CD4-positive, alpha-beta T cell (primary cell): ENCODE measurements around the gene SKP1. TPM values are rescaled to one million over a fixed set of nuclear protein-coding genes. Genes with fewer than 3 reads are reported as not detected.

ENCODE experiments used
- ATAC-seq: fragments of 200-7000 bp; cut with Tn5 transposase; one replicate; pipeline ENCODE4 v1.10.0; 2022; ENCODE audit warnings: mild to moderate bottlenecking; ENCODE audit not compliant: poor library complexity
- CTCF ChIA-PET: fragments of 350-600 bp; sonication (Branson Sonifier 250); formaldehyde crosslinking; loops from one replicate; lab custom pipeline; 2021; ENCODE audit warnings: antibody characterized with exemption, inconsistent platforms; lab: Charles Lee
- POLR2A ChIA-PET: fragments of 350-600 bp; sonication (Branson Sonifier 250); formaldehyde crosslinking; loops from one replicate; lab custom pipeline; 2021; ENCODE audit warnings: antibody characterized with exemption, inconsistent platforms; lab: Charles Lee
- DNase-seq, 14 experiments: peaks; one replicate each; pipeline ENCODE4 v3.0.0-alpha.2; 2013 to 2020; ENCODE audit warnings: mixed read lengths in 2 of 14
- H3K27ac ChIP-seq, 2 donors: one replicate each; pipeline versions ENCODE4 v1.5.1 to v1.7.0; 2013; ENCODE audit warnings: low read length in 2 of 2, low read depth in 1 of 2, mild to moderate bottlenecking in 1 of 2
- H3K27me3 ChIP-seq, 2 experiments: 1 replicate in 1 of 2; 2 replicates in 1 of 2; pipeline versions ENCODE4 v1.6.1 to v1.7.0; 2013; ENCODE audit warnings: low read length in 2 of 2, control low read depth in 1 of 2, mild to moderate bottlenecking in 1 of 2, moderate library complexity in 1 of 2; ENCODE audit not compliant: insufficient read depth in 2 of 2, control insufficient read depth in 1 of 2
- H3K36me3 ChIP-seq: one replicate; pipeline ENCODE4 v1.6.1; 2013; ENCODE audit warnings: low read length, control low read depth; ENCODE audit not compliant: insufficient read depth
- H3K4me1 ChIP-seq: one replicate; pipeline ENCODE4 v1.6.1; 2013; ENCODE audit warnings: low read length, control low read depth; ENCODE audit not compliant: insufficient read depth
- H3K4me3 ChIP-seq: one replicate; pipeline ENCODE4 v1.5.1; 2013; ENCODE audit warnings: mild to moderate bottlenecking, low read length, moderate library complexity
- H3K9me3 ChIP-seq, 2 experiments: 1 replicate in 1 of 2; 2 replicates in 1 of 2; pipeline versions ENCODE4 v1.6.1 to v1.7.0; 2013; ENCODE audit warnings: low read length in 2 of 2, mild to moderate bottlenecking in 2 of 2, control low read depth in 1 of 2, moderate library complexity in 1 of 2; ENCODE audit not compliant: control insufficient read depth in 1 of 2, insufficient read depth in 1 of 2
- H3K27ac Mint-ChIP-seq: one replicate; pipeline ENCODE4 v1.8.0; 2020; ENCODE audit warnings: mixed read lengths
- H3K27me3 Mint-ChIP-seq: one replicate; pipeline ENCODE4 v1.8.0; 2021; ENCODE audit warnings: mixed read lengths
- H3K36me3 Mint-ChIP-seq: one replicate; pipeline ENCODE4 v1.8.0; 2021; ENCODE audit warnings: low read depth, mixed read lengths
- H3K4me1 Mint-ChIP-seq: one replicate; pipeline ENCODE4 v1.8.0; 2021; ENCODE audit warnings: low read depth, mixed read lengths
- H3K4me3 Mint-ChIP-seq: one replicate; pipeline ENCODE4 v1.8.0; 2020; ENCODE audit warnings: mild to moderate bottlenecking, mixed read lengths
- H3K9me3 Mint-ChIP-seq: one replicate; pipeline ENCODE4 v1.8.0; 2020; ENCODE audit warnings: mixed read lengths
- CTCF ChIP-seq: fragments of 200-600 bp; IDR thresholded peaks from one replicate; pipeline ENCODE4 v1.8.0; 2022; ENCODE audit warnings: antibody characterized with exemption, mild to moderate bottlenecking
- intact Hi-C, 2 experiments: fragments of 100-400 bp; cut with DNase I in 1 of 2; cut with micrococcal nuclease in 1 of 2; formaldehyde crosslinking; loops; one replicate each; pipeline versions ENCODE4 v1.15.1 to v1.9.0; 2023 to 2025; cut with DNase I, micrococcal nuclease
- polyA plus RNA-seq, 2 donors: library from polyadenylated mRNA; unstranded; fragments of 120-200 nt; gene quantifications; one replicate each; pipeline ENCODE4 v1.2.1, GENCODE V29; 2013
- total RNA-seq, 174 experiments: library from RNA in 2 of 174; stranded (reverse) in 2 of 174; gene quantifications; one replicate each; pipeline ENCODE4 v1.2.3 and lab custom pipeline; 2021 to 2026

Gene SKP1
- total RNA-seq: 100 to 1,000 TPM; 303 to 314 TPM
- polyA plus RNA-seq (2013, experiment 1 of 2): 437 TPM
- 350 TPM for polyA plus RNA-seq (2013, experiment 2 of 2)
- total RNA-seq (lab: John Stamatoyannopoulos, UW): 13.3 to 279 (median 56.3) reads per million in 172 experiments

- POLR2A ChIA-PET: interaction anchor here (0.5 to 10.9 kb wide), 49 partner anchors 8 to 729 kb away, joined by 3 to 142 read pairs (median 5); partner anchors contain the start of genes CDKN2AIPNL, JADE2, PCBD2 and PPP2CA
Measured at GRCh38 chr5:134176511-134177368, at the start of gene SKP1. SKP1 (minus strand) TSS chr5:134176950; CDS start chr5:134174022, 2,928 bp downstream.

GRCh38 chr5:134225780-134226440 lies 49.2 kb upstream of the SKP1 start, which contains the start of gene PPP2CA:
PPP2CA (minus strand) TSS chr5:134226073; CDS start chr5:134225861, 212 bp downstream.
- Histone ChIP-seq H3K4me3 (peak within 1 kb of the TSS; percentile 75), H3K36me3 (peaks cover 13% of the 10 kb centered on the region), H3K9me3 (no peaks in the 10 kb centered on the region), H3K4me1 (peaks cover 23% of the 10 kb centered on the region), H3K27me3 (no peaks in the 10 kb centered on the region), H3K27ac (peak within 1 kb of the TSS; percentile 100)
- Mint-ChIP-seq H3K27me3 (no peaks in the 10 kb centered on the region), H3K4me3 (peak within 1 kb of the TSS; percentile 99), H3K36me3 (peaks cover 55% of the 10 kb centered on the region), H3K9me3 (no peaks in the 10 kb centered on the region), H3K4me1 (peaks cover 64% of the 10 kb centered on the region), H3K27ac (peak within 1 kb of the TSS; percentile 100)
- TF ChIP-seq CTCF: no peak
- CTCF ChIA-PET: interaction anchor here (1.0 to 1.5 kb wide), 5 partner anchors 43 to 361 kb away, joined by 3 to 8 read pairs (median 4); no protein-coding TSS in a partner anchor
- DNase-seq (peak; percentile 98 to 100 (median 99)), ATAC-seq (peak; percentile 76)
- POLR2A ChIA-PET: interaction anchor here (0.7 to 4.9 kb wide), 52 partner anchors 9 to 1669 kb away, joined by 3 to 112 read pairs (median 5); partner anchors contain the start of genes C5orf15, C5orf24, CAMLG and CDKL3
- intact Hi-C loops: loop anchor here (1.0 to 10.0 kb wide), 15 partner anchors 49 to 1731 kb away; partner anchors contain the start of genes SKP1 (in 2 of the 2), C5orf24 (in 1 of the 2), CAMLG (in 1 of the 2) and CDKL3 (in 1 of the 2)

More at GRCh38 chr5:134176511-134177368, at the start of gene SKP1:
- peaks cover 47% of the 10 kb centered on the region for H3K36me3 Mint-ChIP-seq
- H3K27me3 Mint-ChIP-seq: no peaks in the 10 kb centered on the region
- peak; percentile 76 to 94 (median 86) for DNase-seq
- peak; percentile 83 for ATAC-seq
- peaks cover 36% of the 10 kb centered on the region for H3K4me1 Mint-ChIP-seq
- intact Hi-C loops: loop anchor here (2.0 to 10.0 kb wide), 4 partner anchors 50 to 561 kb away; partner anchors contain the start of genes PPP2CA (in 2 of the 2), CAMLG (in 1 of the 2), JADE2 (in 1 of the 2) and UBE2B (in 1 of the 2)
- peak within 1 kb of the TSS; percentile 97 for H3K4me3 Mint-ChIP-seq
- peaks cover 19% of the 10 kb centered on the region for H3K4me1 ChIP-seq
- peaks cover 19% of the 10 kb centered on the region for H3K36me3 ChIP-seq
- H3K9me3 ChIP-seq: no peaks in the 10 kb centered on the region
- H3K4me3 ChIP-seq: peak within 1 kb of the TSS; percentile 98
- no peaks in the 10 kb centered on the region for H3K27me3 ChIP-seq
- no peak for TF ChIP-seq CTCF
- H3K9me3 Mint-ChIP-seq: no peaks in the 10 kb centered on the region
- CTCF ChIA-PET: interaction anchor here (1.1 to 1.6 kb wide), 4 partner anchors 15 to 410 kb away, joined by 3 to 8 read pairs (median 4); no protein-coding TSS in a partner anchor
- H3K27ac ChIP-seq: peak within 1 kb of the TSS; percentile 98 to 99
- H3K27ac Mint-ChIP-seq: peak within 1 kb of the TSS; percentile 98
